NCI-H345 treated with DMSO at 0.1 percent for 48 hours (cell line): ENCODE data around the gene JAKMIP2.
"Not testable (repeated sequence)": the region's sequence is repeated elsewhere in the genome, so short reads cannot be mapped to it uniquely, and the experiment has no call there.

ENCODE experiments used
- DNase-seq: peaks from one replicate; lab custom pipeline; 2025; ENCODE audit not compliant: unreplicated experiment; lab: John Stamatoyannopoulos, UW

Gene JAKMIP2

DNA sequence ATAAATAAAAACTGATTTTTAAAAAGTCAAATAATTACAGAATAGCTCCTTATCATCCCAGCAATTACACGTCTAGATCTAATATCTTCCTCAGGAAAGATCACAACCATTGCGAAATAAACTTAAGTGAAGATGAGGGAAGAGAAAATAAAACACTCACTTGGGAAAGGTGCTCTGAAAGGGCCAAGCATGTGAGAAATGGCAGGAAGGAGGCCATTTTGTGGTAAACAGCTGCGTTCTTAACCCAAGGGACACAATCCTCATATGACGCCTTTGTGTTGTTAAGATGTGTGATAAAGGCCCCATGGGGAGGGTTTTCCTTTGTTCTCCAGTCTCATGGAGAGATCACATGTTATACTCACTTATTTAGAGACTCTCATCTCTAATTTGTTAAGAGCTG lies 32.5 kb downstream of the JAKMIP2 start:
- DNase-seq = peak; percentile 83

DNA sequence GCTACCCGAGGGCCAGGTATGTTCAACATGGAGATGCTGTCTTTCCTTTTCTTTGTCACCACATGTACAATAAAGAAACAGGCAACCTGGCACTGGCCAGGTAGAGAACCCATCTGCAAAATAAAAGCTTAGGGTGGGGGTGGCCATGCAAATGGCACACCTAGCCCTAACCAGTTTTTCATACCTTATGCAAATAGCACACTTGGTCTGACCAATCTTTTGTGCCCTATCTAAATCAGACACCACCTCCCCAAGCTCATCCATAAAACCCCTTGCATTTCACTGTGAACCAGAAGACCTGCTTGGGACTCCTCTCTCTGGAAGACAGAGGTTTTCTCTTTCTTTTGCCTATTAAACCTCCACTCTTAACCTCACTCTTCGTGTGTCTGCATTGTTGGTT lies 33.9 kb downstream of the JAKMIP2 start:
- peak; percentile 81 for DNase-seq

DNA sequence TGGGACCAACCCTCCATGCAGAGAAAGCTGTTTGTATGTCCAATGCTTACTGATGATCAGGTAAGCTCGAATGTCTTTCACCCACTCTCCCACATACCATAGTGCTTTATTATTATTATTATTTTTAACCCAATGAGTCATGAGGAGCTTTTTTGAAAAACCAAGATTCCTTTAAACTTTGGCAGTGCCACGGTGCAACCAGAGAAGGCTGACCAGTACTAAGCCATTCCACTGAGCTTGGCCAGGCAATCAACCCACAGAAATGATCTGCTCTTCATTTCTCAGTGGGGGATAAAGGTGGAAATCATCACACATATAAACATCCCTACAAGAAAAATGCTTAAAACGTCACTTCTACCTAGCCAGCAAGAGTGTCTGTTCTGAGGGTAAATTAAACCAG lies 35.5 kb downstream of the JAKMIP2 start:
- no peak for DNase-seq

DNA sequence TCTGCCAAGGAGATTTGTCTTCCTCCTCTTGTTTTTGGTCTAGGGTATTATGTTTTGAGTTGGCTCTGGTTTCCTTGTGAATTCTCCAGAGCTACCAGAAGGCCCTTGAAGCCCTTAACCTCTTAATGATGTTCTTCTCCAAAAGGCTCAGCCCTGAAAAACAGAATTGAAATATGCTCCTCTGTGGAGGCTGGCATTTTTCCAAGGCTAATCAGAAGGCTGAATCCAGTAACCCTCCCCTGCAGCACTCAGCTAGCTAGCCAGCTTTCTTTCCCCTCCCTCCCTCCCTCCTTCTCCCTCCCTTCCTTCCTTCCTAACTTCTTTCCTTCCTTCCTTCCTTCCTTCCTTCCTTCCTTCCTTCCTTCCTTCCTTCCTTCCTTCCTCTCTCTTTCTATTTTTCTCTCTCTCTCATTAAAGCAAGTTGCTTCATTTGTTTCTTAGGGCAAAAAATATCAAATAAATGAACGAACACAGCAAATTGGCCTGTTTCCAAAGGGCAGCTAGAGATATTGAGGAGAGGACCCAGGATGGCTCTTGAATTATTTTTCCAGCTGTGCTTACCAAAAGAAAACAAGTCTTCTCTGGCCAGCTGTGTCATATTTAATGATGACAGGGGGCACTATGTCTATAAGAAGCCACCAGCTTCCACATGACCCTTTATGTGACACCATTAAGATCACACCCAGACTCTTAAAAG lies 38.7 kb downstream of the JAKMIP2 start:
- peak; percentile 94 for DNase-seq

DNA sequence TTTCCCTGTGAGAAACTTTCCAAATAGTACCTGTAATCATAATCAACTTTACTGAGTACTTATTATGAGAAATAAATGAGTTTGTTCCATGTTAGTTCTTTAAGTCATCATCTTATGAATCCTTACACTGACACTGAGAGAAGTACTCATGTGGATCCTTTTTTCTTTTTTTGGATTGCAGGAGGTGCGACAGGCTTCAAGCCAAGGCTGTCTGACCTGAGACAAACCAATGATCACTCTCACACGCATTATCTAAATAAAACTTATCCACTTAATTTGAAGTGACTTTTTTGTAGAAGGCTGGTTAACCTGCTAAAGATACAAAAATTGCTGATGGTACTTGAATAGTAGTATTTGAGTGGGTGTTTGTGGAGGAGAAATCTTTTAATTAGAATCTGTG lies 39.5 kb downstream of the JAKMIP2 start:
- DNase-seq = no peak

DNA sequence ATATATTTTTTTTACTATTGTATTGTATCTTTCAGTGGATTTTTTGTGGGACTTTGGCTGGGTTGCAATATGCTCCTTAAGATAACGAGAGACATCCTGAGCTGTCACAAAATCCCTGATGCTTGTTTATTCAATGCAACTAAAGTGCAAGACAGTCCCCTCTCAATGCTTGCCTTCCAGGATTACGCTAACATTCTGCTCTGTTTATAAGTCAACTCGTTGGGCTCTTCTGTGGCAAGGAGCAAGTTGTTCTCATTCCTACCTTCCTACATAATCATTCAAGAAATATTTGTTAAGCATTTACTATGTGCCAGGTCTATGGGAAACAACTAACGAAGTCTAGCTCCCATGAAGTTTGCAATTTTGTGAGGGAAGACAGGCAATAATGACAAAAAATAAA lies 40.4 kb downstream of the JAKMIP2 start:
- no peak for DNase-seq

DNA sequence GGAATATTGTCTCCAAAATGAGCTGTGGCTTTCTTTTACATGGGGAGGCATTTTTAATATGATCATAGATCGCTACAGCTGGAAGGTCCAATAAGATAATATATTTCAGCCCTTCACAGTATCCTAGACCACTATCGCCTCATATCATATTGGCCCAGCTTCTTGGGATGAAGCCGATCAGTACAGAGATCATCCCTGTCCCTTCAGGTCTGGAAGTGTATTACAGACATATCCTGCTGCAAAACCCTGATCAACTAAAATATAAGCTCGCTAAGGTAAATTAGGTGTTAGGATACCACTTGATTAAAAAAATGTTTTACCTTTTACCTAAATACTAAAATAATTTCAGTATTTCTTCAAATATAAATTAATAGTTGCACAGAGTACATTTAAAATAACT lies 41.7 kb downstream of the JAKMIP2 start:
- no peak for DNase-seq

DNA sequence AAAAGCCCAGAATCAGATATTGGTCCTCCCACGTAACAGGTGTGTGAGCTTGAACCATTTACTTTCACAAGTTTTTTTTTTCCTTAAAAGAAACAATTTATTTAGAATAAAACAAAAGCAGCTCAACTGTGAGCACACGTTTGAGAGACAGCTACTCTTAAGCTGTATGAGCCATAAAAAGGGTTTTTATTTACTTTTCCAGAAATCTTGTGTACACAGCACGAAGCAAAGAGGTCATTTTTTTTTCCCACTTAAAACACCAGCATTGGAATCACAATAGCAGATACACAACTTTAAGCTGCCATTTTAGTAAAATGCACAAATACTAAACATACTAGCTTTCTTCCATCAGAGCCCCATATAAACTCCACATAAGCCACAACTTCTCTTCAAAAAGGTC lies 44.6 kb downstream of the JAKMIP2 start:
- DNase-seq = no peak

DNA sequence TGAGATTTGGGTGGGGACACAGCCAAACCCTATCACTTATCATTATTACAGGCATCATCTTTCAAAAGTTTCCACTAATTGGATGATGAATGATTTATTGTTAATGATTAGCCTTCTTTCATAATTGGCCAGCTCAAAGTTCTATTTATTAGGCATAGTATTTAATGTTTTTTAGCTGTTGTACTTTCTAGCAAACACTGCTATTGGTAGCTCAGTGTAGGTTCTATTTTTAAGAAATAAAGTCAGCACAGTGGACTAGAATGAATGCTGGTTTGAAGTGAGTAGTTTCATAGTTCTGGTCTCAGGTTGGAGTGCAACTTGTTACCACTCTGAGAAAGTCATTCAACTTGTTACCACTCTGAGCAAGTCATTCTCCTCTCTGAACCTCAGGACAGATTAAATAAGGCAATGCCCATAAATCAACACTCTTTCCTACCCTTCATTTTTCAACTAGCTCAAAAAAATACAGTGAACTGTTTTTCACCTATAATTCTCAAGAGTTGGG lies 46.9 kb downstream of the JAKMIP2 start:
- DNase-seq = no peak

DNA sequence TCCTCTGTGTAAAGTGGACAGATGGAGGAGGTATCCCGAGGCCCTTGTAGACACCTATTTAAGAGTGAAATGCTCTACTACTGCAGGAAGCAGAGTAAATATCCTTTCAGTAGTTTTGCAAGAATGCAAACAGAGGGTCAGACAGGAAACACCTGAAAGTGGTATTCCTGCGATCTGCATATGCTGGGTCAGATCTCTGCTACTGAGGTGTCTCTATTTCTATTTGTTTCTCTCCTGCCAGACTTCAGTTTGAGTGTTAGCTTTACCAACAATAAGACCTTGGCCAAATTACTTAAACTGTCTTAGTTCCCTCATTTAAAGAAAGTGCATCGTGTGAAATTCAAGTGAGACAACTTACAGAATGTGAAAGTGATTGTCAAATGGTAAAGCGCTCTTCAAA lies 47.6 kb downstream of the JAKMIP2 start:
- no peak for DNase-seq

DNA sequence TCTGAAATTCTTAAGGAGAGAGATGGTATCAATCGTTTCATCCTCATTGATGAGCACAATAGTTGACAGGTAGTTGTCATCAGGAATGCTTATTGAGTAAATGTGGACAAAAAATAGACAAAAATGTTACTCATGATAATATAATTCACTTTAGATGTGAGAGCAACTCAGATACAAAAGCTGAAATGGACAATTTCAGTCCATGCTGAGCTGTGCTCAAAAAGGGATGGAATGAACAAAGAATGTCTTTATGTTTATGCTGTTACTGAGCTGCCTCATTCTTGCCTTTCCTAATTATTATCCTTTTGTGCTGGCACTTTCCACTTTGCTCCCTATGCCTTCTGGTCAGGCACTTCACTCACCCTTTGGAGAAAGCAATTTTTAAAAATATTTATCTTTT lies 49.5 kb downstream of the JAKMIP2 start:
- DNase-seq = no peak

DNA sequence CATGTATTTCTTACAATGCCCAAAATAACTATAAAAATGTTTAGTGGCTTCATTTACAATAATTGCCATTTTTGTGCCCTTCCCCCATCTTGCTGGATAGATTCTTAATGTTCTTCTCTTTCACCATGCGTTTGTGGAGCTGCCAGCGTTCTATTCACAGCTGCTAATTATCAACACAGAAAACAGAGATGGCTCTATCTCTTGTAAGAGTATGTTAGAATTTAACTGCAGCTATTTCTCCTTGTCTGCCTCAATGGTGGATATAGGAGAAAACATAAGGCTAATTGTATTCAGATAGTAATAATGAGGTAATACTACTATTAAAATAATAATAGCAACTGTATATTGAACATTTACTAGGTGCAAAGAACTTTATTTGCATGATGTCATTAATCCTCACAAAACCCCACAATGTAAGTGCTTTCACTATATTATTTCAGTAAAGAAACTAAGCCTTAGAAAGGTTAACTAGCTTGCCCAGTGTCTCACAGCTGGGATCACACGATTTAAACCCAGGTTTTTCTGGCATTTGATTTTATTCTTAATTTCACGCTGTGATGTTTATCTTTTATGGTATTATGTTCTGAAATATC lies 50.1 kb downstream of the JAKMIP2 start:
- no peak for DNase-seq

DNA sequence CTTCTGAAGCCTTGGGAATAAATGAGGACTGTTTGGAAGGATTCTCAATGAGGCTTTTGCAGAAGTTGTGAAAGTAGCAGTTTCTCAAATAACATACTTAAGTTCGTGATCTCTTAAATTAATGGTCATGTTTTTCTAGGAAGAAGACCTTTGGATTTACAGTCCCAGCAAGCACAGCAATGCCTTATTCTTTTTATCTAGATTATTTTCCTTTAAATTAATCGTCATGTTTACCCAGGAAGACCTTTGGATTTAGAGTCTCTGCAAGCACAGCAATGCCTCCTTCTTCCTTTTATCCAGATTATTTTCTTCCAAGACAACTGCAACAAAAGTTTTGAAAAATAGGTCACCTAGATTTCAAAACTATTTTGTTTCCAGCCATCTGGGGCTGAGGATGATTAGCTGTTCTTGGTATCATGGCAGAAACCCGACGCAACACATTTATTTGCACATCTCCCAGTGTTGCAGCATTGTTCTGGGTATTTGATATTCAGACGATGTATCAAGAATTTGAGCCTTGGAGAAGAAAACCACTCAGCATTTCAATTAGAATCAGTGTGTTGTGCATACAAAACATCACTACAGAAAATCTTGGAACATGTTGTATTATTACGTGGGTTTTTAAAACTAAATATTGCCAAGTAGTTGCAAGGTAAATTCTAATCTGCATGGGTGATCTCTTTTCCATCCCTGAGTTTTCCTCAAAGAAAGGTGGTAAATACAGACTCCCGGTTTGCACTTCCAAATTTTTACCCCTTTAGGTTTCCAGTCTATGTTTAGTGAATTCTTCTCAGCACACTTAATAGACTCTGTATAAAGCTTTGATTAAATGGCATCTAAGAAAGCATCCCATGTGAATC lies 50.9 kb downstream of the JAKMIP2 start:
- no peak for DNase-seq

DNA sequence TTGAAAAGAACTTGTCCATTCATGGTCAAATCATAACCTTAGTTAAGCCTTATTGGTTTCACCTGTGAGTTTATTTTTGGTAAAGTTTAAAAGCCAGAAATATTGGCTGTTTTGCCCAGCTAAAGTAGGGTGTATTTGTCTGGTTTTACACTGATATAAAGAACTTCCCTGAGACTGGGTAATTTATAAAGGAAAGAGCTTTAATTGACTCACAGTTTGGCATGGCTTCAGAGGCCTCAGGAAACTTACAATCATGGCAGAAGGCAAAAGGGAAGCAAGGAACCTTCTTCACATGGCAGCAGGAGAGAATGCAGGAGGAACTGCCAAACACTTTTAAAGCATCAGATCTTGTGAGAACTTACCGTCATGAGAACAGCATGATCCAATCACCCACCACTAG lies 55.3 kb downstream of the JAKMIP2 start:
- no peak for DNase-seq

DNA sequence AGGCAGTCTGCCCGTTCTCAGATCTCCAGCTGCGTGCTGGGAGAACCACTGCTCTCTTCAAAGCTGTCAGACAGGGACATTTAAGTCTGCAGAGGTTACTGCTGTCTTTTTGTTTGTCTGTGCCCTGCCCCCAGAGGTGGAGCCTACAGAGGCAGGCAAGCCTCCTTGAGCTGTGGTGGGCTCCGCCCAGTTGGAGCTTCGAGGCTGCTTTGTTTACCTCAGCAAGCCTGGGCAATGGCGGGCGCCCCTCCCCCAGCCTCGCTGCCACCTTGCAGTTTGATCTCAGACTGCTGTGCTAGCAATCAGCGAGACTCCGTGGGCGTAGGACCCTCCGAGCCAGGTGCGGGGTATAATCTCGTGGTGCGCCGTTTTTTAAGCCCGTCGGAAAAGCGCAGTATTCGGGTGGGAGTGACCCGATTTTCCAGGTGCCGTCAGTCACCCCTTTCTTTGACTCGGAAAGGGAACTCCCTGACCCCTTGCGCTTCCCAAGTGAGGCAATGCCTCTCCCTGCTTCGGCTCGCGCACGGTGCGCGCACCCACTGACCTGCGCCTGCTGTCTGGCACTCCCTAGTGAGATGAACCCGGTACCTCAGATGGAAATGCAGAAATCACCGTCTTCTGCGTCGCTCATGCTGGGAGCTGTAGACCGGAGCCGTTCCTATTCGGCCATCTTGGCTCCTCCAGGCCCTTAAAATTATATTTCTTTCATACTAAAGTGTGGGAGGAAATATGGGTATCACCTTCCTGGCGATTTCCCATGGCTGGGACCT lies 61.2 kb downstream of the JAKMIP2 start:
- not testable (repeated sequence) for DNase-seq

DNA sequence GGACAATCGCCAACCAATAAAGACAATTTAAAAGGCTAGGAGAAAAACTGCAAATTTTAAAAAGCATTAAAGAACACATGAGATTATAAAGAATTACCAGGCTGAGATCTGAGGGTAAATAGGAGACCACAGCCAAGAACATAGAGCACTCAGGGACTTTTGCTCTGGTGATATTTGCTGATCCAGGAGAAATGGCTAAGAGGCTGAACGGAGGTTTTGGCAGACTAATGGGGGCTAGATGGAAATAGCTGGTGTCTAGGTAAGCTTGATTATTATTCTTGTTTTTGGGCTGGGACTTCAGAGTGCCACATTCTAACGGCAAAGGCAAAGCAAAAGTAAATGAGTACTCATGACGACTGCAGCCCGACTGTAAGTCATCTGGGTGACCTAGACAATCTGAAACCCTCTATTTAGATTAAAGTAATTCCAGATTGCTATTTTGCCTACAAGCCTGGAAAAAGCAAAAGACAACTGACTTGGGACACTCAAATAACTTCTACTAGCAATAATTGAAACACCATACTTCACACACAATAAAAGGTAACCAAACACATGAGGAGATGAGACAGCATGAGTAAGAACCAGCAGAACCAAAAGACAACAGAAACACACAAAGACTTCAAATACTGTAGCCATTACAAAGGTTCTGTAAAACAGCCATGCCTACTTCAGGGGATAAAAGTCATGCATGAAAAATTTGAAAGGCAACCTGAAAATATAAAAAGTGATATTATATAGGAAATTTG lies 68.8 kb downstream of the JAKMIP2 start:
- no peak for DNase-seq

DNA sequence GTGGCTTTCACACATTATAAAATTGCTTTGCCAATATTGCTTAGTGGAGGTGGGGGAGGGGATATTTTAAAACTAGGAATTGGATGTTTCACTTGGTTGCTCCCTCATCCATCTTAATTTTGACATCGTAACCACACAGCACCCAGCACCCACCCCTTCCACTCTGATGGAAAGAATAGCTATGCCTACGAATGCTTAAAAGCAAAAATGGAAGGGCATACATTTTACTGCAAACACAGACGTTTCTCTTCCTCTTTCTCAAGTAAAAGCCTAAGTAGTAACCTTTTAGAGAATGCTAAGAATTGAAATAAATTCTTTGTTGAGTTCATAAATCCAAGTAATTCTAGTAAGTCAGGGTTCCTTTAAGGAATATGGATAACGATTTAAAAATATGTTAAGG lies 69.9 kb downstream of the JAKMIP2 start:
- no peak for DNase-seq

DNA sequence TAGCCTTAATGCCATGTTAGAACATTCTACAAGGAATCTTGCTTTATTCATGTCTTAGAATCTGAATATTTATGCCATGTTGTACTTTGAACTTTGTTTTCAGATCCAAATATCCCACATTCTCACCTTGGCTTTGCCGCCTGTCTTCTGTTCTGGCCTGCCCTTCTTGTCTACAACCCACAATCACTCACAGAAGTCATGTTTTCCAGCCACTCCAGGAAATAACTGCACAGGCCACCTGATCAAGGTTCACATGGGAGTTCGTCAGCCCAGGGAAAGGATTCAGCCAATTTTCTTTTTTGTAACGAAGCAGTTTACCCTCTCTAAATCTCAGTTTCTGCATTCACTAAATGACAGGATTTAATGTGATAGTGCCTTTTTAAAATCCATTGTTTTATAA lies 70.5 kb downstream of the JAKMIP2 start:
- no peak for DNase-seq

DNA sequence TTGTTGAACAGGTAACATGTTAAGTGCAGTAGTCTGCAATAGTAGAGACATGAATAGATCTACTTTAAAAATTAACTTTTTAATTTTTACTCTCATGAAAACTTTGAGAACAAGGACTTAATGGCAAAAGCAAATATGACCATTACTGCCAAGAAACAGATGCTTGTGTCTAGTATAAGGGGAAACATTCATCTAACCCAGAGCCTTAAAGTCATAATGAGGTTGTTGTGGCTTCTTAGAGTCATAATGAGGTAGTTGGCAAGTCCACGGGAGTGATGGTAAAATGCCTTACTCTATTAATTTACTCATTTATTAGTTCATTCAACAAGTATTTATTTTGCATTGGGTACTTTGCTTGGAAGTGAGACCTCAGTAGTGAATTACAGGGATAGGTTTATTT lies 71.5 kb downstream of the JAKMIP2 start:
- DNase-seq = no peak

DNA sequence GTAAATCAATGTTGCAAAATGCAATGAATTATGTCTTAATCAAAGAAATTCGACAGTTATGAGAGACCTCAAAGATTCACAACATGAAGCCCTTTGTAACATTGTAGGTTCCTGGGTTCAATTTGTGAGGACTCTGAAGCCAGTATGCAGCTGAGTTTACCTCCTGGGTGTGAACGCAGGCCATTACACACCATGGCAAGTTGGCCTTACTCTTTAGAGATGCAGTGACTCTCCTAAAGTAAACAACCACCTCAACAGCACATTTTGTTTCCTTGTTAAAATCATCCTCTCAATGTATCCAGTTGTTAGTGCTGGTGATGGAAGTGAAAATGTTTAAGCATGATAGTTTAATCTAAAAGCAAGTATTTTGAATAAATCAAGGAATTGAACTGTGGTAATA lies 73.8 kb downstream of the JAKMIP2 start:
- no peak for DNase-seq

DNA sequence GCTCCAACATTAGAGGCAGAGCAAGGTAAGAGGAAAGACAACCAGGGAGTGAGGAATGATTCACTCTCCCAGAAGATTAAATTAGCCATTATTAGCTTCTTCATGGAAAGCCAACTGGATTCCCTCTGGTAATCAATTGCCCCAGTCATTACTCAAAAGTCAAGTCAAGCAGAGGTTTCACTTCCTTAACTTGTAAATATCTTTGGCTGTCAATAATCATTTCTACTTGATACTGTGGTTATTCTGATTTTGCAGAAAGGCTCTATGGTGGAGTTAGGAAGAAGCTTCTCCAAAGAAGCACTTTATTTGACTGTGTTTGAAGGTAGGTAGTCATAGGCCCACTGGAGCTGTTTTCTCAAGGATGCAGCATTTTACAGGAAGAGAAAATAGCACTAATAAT lies 78.0 kb downstream of the JAKMIP2 start:
- DNase-seq = no peak
